GM12878 (cell line): ENCODE measurements around the gene IKZF1. TPM values are rescaled to one million over a fixed set of nuclear protein-coding genes. Genes with fewer than 3 reads are reported as not detected.

ENCODE experiments used
- BACH1 ChIP-seq: fragments of 450-650 bp; IDR thresholded peaks from 2 replicates; pipeline ENCODE4 v1.6.1; 2017; ENCODE audit warnings: mild to moderate bottlenecking, borderline replicate concordance
- CBX3 ChIP-seq: fragments of 200-600 bp; sonication (generic); IDR thresholded peaks from 2 replicates; pipeline ENCODE4 v1.6.1; 2016; ENCODE audit warnings: low read depth, borderline replicate concordance
- CEBPB ChIP-seq, 2 experiments: fragments of 150-350 bp in 1 of 2; IDR thresholded peaks; 2 replicates each; pipeline ENCODE4 v1.6.1; 2012 to 2014; ENCODE audit warnings: low read depth in 2 of 2, low read length in 2 of 2, borderline replicate concordance in 1 of 2, inconsistent platforms in 1 of 2
- CHD2 ChIP-seq: IDR thresholded peaks from 2 replicates; pipeline ENCODE4 v1.6.1; 2011; ENCODE audit warnings: low read depth, low read length, improper control_type of control experiment, borderline replicate concordance
- CREM ChIP-seq: IDR thresholded peaks from 2 replicates; pipeline ENCODE4 v1.6.1; 2014; ENCODE audit warnings: antibody characterized with exemption, low read depth
- EED ChIP-seq: sonication (generic); IDR thresholded peaks from 2 replicates; pipeline ENCODE4 v1.6.1; 2016; ENCODE audit warnings: antibody characterized with exemption, low read depth
- EGR1 ChIP-seq, 2 experiments: IDR thresholded peaks; 1 replicate in 1 of 2; 2 replicates in 1 of 2; pipeline ENCODE4 v1.6.1; 2011 to 2012; ENCODE audit warnings: low read depth in 2 of 2, low read length in 2 of 2, borderline replicate concordance in 1 of 2, mild to moderate bottlenecking in 1 of 2, moderate library complexity in 1 of 2
- FOXK2 ChIP-seq: fragments of 450-650 bp; IDR thresholded peaks from 2 replicates; pipeline ENCODE4 v1.6.1; 2017; ENCODE audit warnings: mild to moderate bottlenecking, moderate library complexity
- FOXM1 ChIP-seq: IDR thresholded peaks from 2 replicates; pipeline ENCODE4 v1.6.1; 2012; ENCODE audit warnings: low read depth, mild to moderate bottlenecking, inconsistent platforms, low read length, moderate library complexity
- IKZF2 ChIP-seq, 2 experiments: fragments of 450-650 bp; IDR thresholded peaks; 2 replicates each; pipeline ENCODE4 v1.6.1; 2017; ENCODE audit warnings: mild to moderate bottlenecking in 2 of 2, moderate library complexity in 2 of 2
- MTA2 ChIP-seq: fragments of 450-650 bp; IDR thresholded peaks from 2 replicates; pipeline ENCODE4 v1.6.1; 2016; ENCODE audit warnings: low read depth, mild to moderate bottlenecking, moderate library complexity
- MXI1 ChIP-seq: fragments of 150-350 bp; IDR thresholded peaks from 2 replicates; pipeline ENCODE4 v1.6.1; 2011; ENCODE audit warnings: low read depth, mild to moderate bottlenecking, inconsistent platforms, low read length, improper control_type of control experiment
- PAX8 ChIP-seq: fragments of 450-650 bp; IDR thresholded peaks from 2 replicates; pipeline ENCODE4 v1.6.1; 2017; ENCODE audit warnings: mild to moderate bottlenecking, moderate library complexity
- RAD51 ChIP-seq: fragments of 450-650 bp; IDR thresholded peaks from 2 replicates; pipeline ENCODE4 v1.6.1; 2016; ENCODE audit warnings: moderate library complexity, mild to moderate bottlenecking, inconsistent platforms
- SMARCA5 ChIP-seq: fragments of 450-650 bp; IDR thresholded peaks from 2 replicates; pipeline ENCODE4 v1.6.1; 2017; ENCODE audit warnings: mild to moderate bottlenecking
- SPI1 ChIP-seq: IDR thresholded peaks from 2 replicates; pipeline ENCODE4 v1.6.1; 2011; ENCODE audit warnings: low read depth, mild to moderate bottlenecking, low read length, moderate library complexity, borderline replicate concordance; ENCODE audit not compliant: insufficient read depth
- STAT1 ChIP-seq: fragments of 450-650 bp; conservative IDR thresholded peaks from 2 replicates; pipeline ENCODE4 v1.6.1; 2014; ENCODE audit warnings: antibody characterized with exemption, mild to moderate bottlenecking
- YY1 ChIP-seq: IDR thresholded peaks from 2 replicates; pipeline ENCODE4 v1.6.1; 2011; ENCODE audit warnings: low read depth, mild to moderate bottlenecking, low read length
- ZNF274 ChIP-seq: IDR thresholded peaks from one replicate; pipeline ENCODE4 v1.8.0; 2011; ENCODE audit not compliant: insufficient read length, insufficient read depth
- ZNF384 ChIP-seq: IDR thresholded peaks from 2 replicates; pipeline ENCODE4 v1.6.1; 2012; ENCODE audit warnings: low read depth, mild to moderate bottlenecking, low read length, improper control_type of control experiment, borderline replicate concordance
- ZZZ3 ChIP-seq: IDR thresholded peaks from 2 replicates; pipeline ENCODE4 v1.6.1; 2011; ENCODE audit warnings: low read depth; ENCODE audit not compliant: control insufficient read depth, insufficient read length
- polyA plus RNA-seq, 11 experiments: library from polyadenylated mRNA; depleted of rRNA in 4 of 11; unstranded in 6 of 11; stranded (reverse) in 5 of 11; fragments of >200 nt; fragmentation: Nextera tagmentation in 4 of 11; fragmentation: Illumina TruSeq in 1 of 11; extraction: Ambion mirVana in 4 of 11; extraction: Trizol in 1 of 11; gene quantifications; 1 replicate in 1 of 11; 2 replicates in 10 of 11; pipeline versions ENCODE4 v1.2.1 to v1.2.3, GENCODE V29; 2011 to 2016; ENCODE audit warnings: inconsistent platforms in 2 of 11, missing spikeins in 2 of 11, low read depth in 1 of 11
- total RNA-seq, 4 experiments: library from RNA; depleted of rRNA in 3 of 4; stranded (reverse); fragments of >200 nt in 3 of 4; fragmentation: Illumina TruSeq in 1 of 4; extraction: Trizol in 1 of 4; gene quantifications; 2 replicates each; pipeline versions ENCODE4 v1.2.1 to v1.2.3, GENCODE V29; 2013 to 2021
- TF ChIP-seq, protein P1 (sequence below): fragments of 150-350 bp; IDR thresholded peaks from 2 replicates; pipeline ENCODE4 v1.6.1; 2014; ENCODE audit warnings: mild to moderate bottlenecking, low read depth, low read length
- TF ChIP-seq, protein P2 (sequence below): fragments of 450-650 bp; IDR thresholded peaks from 2 replicates; pipeline ENCODE4 v1.6.1; 2017; ENCODE audit warnings: mild to moderate bottlenecking, low read depth, inconsistent platforms; ENCODE audit not compliant: poor library complexity, severe bottlenecking
- TF ChIP-seq, protein P3 (sequence below): IDR thresholded peaks from 2 replicates; pipeline ENCODE4 v1.6.1; 2011; ENCODE audit warnings: borderline replicate concordance, low read depth, mild to moderate bottlenecking, moderate library complexity, mixed read lengths, low read length; ENCODE audit not compliant: insufficient read depth; ENCODE audit errors: extremely low read length
- TF ChIP-seq, protein P4 (sequence below), 3 experiments: IDR thresholded peaks in 2 of 3; conservative IDR thresholded peaks in 1 of 3; 2 replicates each; pipeline ENCODE4 v1.5.1; 2011; ENCODE audit warnings: low read depth in 3 of 3, low read length in 3 of 3, mild to moderate bottlenecking in 3 of 3, control low read depth in 2 of 3, moderate library complexity in 2 of 3, inconsistent platforms in 1 of 3, mixed read lengths in 1 of 3; ENCODE audit not compliant: control insufficient read depth in 2 of 3, insufficient read depth in 1 of 3; ENCODE audit errors: extremely low read depth in 1 of 3

The IKZF1 gene
- total and polyA plus RNA-seq, 10 of the 15 experiments (the other 5 are each of a cell fraction or from before 2014, with no cell fraction given) = 27.2 to 125 (median 71.6) TPM

DNA sequence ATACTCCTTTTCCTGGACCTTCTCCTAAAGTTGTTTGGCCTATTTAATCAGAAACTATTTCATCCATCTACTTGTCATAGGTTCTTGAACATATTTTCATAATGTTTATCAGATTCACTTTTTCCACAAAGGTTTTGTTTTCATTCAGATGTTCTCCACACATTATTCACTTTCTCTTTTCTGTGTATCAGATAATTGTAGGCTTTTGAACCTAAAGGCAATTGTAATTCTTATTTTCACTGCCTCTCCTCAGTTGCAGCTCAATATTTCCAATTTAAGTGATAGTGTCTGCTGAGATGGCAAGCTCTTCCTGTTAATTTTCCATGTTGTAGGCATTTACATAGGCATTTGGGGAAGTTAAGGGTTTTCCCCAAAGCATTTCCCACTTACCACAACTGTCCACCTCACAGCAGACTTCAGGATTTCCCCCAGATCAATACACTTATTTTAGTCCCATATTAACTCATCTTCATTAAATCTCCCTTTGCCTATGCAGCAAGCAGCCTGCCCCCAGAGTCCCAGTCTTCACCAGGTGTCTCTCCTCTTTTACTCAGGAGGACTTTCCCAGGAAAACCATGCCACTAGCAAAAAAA, 12.3 kb upstream of the IKZF1 start (continued):
- TF ChIP-seq CEBPB (IDR thresholded peaks at IDR 0.05; ENCODE audit: borderline replicate concordance in 1 of 2, low read depth in 2 of 2, low read length in 2 of 2) (peak in 1 of 2 experiments; percentile 34; a peak in 1 of 4 replicates), ZNF274 (no peak), CHD2 (no peak), RAD51 (no peak), FOXK2 (no peak), YY1 (no peak), MTA2 (peak; percentile 55; the same call in 1 of the 2 replicates), SPI1 (no peak), CBX3 (no peak), EED (peak; percentile 80), PAX8 (no peak), CREM (peak; percentile 54; the same call in 1 of the 2 replicates), MXI1 (no peak), FOXM1 (peak; percentile 90), STAT1 (no peak), BACH1 (no peak), ZZZ3 (no peak), EGR1 (IDR thresholded peaks at IDR 0.05; ENCODE audit: borderline replicate concordance in 1 of 2, low read depth in 2 of 2, low read length in 2 of 2) (no peak), SMARCA5 (no peak), IKZF2 (IDR thresholded peaks at IDR 0.05) (peak; percentile 82 to 84), ZNF384 (no peak)
- TF ChIP-seq, protein P1, sequence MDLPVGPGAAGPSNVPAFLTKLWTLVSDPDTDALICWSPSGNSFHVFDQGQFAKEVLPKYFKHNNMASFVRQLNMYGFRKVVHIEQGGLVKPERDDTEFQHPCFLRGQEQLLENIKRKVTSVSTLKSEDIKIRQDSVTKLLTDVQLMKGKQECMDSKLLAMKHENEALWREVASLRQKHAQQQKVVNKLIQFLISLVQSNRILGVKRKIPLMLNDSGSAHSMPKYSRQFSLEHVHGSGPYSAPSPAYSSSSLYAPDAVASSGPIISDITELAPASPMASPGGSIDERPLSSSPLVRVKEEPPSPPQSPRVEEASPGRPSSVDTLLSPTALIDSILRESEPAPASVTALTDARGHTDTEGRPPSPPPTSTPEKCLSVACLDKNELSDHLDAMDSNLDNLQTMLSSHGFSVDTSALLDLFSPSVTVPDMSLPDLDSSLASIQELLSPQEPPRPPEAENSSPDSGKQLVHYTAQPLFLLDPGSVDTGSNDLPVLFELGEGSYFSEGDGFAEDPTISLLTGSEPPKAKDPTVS = no peak
- TF ChIP-seq, protein P2, sequence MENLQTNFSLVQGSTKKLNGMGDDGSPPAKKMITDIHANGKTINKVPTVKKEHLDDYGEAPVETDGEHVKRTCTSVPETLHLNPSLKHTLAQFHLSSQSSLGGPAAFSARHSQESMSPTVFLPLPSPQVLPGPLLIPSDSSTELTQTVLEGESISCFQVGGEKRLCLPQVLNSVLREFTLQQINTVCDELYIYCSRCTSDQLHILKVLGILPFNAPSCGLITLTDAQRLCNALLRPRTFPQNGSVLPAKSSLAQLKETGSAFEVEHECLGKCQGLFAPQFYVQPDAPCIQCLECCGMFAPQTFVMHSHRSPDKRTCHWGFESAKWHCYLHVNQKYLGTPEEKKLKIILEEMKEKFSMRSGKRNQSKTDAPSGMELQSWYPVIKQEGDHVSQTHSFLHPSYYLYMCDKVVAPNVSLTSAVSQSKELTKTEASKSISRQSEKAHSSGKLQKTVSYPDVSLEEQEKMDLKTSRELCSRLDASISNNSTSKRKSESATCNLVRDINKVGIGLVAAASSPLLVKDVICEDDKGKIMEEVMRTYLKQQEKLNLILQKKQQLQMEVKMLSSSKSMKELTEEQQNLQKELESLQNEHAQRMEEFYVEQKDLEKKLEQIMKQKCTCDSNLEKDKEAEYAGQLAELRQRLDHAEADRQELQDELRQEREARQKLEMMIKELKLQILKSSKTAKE = no peak
- TF ChIP-seq, protein P3, sequence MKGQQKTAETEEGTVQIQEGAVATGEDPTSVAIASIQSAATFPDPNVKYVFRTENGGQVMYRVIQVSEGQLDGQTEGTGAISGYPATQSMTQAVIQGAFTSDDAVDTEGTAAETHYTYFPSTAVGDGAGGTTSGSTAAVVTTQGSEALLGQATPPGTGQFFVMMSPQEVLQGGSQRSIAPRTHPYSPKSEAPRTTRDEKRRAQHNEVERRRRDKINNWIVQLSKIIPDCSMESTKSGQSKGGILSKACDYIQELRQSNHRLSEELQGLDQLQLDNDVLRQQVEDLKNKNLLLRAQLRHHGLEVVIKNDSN = no peak
- TF ChIP-seq, protein P4, sequence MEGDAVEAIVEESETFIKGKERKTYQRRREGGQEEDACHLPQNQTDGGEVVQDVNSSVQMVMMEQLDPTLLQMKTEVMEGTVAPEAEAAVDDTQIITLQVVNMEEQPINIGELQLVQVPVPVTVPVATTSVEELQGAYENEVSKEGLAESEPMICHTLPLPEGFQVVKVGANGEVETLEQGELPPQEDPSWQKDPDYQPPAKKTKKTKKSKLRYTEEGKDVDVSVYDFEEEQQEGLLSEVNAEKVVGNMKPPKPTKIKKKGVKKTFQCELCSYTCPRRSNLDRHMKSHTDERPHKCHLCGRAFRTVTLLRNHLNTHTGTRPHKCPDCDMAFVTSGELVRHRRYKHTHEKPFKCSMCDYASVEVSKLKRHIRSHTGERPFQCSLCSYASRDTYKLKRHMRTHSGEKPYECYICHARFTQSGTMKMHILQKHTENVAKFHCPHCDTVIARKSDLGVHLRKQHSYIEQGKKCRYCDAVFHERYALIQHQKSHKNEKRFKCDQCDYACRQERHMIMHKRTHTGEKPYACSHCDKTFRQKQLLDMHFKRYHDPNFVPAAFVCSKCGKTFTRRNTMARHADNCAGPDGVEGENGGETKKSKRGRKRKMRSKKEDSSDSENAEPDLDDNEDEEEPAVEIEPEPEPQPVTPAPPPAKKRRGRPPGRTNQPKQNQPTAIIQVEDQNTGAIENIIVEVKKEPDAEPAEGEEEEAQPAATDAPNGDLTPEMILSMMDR (IDR thresholded peaks at IDR 0.05 in 2 of 3, conservative IDR thresholded peaks at IDR 0.05 in 1 of 3; ENCODE audit: control insufficient read depth in 2 of 3, extremely low read depth in 1 of 3, insufficient read depth in 1 of 3, low read depth in 3 of 3, low read length in 3 of 3) = no peak
